H1 (cell line): ENCODE data around the gene SEMA4D. TPM values are rescaled to one million over a fixed set of nuclear protein-coding genes. Genes with fewer than 3 reads are reported as not detected.

Source experiments
- CTCF ChIA-PET: fragments of 300-600 bp; sonication (Branson Sonifier 250); formaldehyde crosslinking; loops from one replicate; lab custom pipeline; 2021; ENCODE audit not compliant: partially characterized antibody; lab: Charles Lee
- POLR2A ChIA-PET: fragments of 300-600 bp; sonication (Branson Sonifier 250); formaldehyde crosslinking; loops from one replicate; lab custom pipeline; 2021; ENCODE audit warnings: inconsistent platforms; ENCODE audit not compliant: partially characterized antibody; lab: Charles Lee
- DNase-seq, 2 experiments: peaks; one replicate each; pipeline versions ENCODE4 v3.0.0 to v3.0.0-alpha.2; 2010 to 2022; ENCODE audit warnings: low spot score in 2 of 2, low read depth in 1 of 2, mixed read lengths in 1 of 2
- FAIRE-seq: peaks from 2 replicates; lab custom pipeline; 2011; peaks lifted over from hg19 to GRCh38; lab: Jason Lieb, UNC
- H2AFZ ChIP-seq: 2 replicates; pipeline ENCODE4 v1.8.1; 2012; ENCODE audit warnings: low read length, inconsistent platforms
- H2AK5ac ChIP-seq: 2 replicates; pipeline ENCODE4 v1.6.1; 2013; ENCODE audit warnings: low read depth, low read length
- H2BK120ac ChIP-seq: replicated peaks from 2 replicates; pipeline ENCODE3; 2013; ENCODE audit warnings: low read depth, low read length, inconsistent platforms
- H2BK12ac ChIP-seq: 2 replicates; pipeline ENCODE4 v1.6.1; 2013; ENCODE audit warnings: low read depth, low read length
- H2BK15ac ChIP-seq: 2 replicates; pipeline ENCODE4 v1.6.1; 2013; ENCODE audit warnings: low read length
- H2BK20ac ChIP-seq: 2 replicates; pipeline ENCODE4 v1.6.1; 2013; ENCODE audit warnings: low read length
- H2BK5ac ChIP-seq: 2 replicates; pipeline ENCODE4 v1.6.1; 2013; ENCODE audit warnings: low read depth, low read length
- H3K14ac ChIP-seq: 2 replicates; pipeline ENCODE4 v1.6.1; 2013; ENCODE audit warnings: inconsistent platforms; ENCODE audit not compliant: insufficient read length
- H3K18ac ChIP-seq: 2 replicates; pipeline ENCODE4 v1.6.1; 2013; ENCODE audit warnings: low read length; ENCODE audit errors: extremely low read depth
- H3K23ac ChIP-seq: 2 replicates; pipeline ENCODE4 v1.6.1; 2013; ENCODE audit warnings: inconsistent platforms; ENCODE audit not compliant: insufficient read length
- H3K23me2 ChIP-seq: 2 replicates; pipeline ENCODE4 v1.6.1; 2013; ENCODE audit warnings: low read depth, low read length
- H3K27ac ChIP-seq: 2 replicates; pipeline ENCODE4 v1.6.1; 2011; ENCODE audit warnings: low read depth, low read length, inconsistent platforms
- H3K27me3 ChIP-seq, 4 experiments: replicated peaks in 1 of 4; 1 replicate in 1 of 4; 2 replicates in 3 of 4; pipeline versions ENCODE4 v1.6.1 to v1.8.1; 2011 to 2013; ENCODE audit warnings: low read length in 3 of 4, mild to moderate bottlenecking in 3 of 4, inconsistent platforms in 2 of 4, mixed read lengths in 2 of 4, moderate library complexity in 1 of 4; ENCODE audit not compliant: control insufficient read depth in 3 of 4, insufficient read depth in 3 of 4; ENCODE audit errors: extremely low read depth in 1 of 4
- H3K36me3 ChIP-seq, 4 experiments: 2 replicates each; pipeline versions ENCODE4 v1.6.1 to v1.8.1; 2011 to 2013; ENCODE audit warnings: mild to moderate bottlenecking in 4 of 4, low read length in 3 of 4, moderate library complexity in 2 of 4, control low read depth in 1 of 4, inconsistent platforms in 1 of 4; ENCODE audit not compliant: insufficient read depth in 4 of 4, control insufficient read depth in 2 of 4
- H3K4ac ChIP-seq: replicated peaks from 2 replicates; pipeline ENCODE3; 2013; ENCODE audit warnings: low read length, low read depth, mixed read lengths, inconsistent platforms; ENCODE audit not compliant: insufficient read length
- H3K4me1 ChIP-seq, 4 experiments: replicated peaks in 1 of 4; 1 replicate in 1 of 4; 2 replicates in 3 of 4; pipeline versions ENCODE4 v1.6.1 to v1.8.1; 2011 to 2013; ENCODE audit warnings: low read length in 3 of 4, inconsistent platforms in 2 of 4, mixed read lengths in 1 of 4; ENCODE audit not compliant: insufficient read depth in 4 of 4, control insufficient read depth in 3 of 4
- H3K4me2 ChIP-seq, 2 experiments: 2 replicates each; pipeline versions ENCODE4 v1.6.1 to v1.8.1; 2011 to 2013; ENCODE audit warnings: low read depth in 2 of 2, low read length in 2 of 2, control low read depth in 1 of 2, inconsistent platforms in 1 of 2, mild to moderate bottlenecking in 1 of 2; ENCODE audit not compliant: insufficient read depth in 1 of 2
- H3K4me3 ChIP-seq, 4 experiments: fragments of 200-600, 300-600 bp in 1 of 4; sonication (generic), shearing (Covaris generic), sonication (Bioruptor Twin) in 1 of 4; 2 replicates each; pipeline versions ENCODE4 v1.5.1 to v1.8.1; 2011 to 2016; ENCODE audit warnings: low read length in 4 of 4, low read depth in 3 of 4, control low read depth in 2 of 4, inconsistent platforms in 2 of 4, mild to moderate bottlenecking in 2 of 4, mixed read lengths in 1 of 4, moderate library complexity in 1 of 4; ENCODE audit not compliant: insufficient read depth in 2 of 4; ENCODE audit errors: extremely low read depth in 1 of 4
- H3K56ac ChIP-seq: replicated peaks from 2 replicates; pipeline ENCODE3; 2013; ENCODE audit warnings: low read depth, mild to moderate bottlenecking, mixed read lengths, low read length, inconsistent platforms; ENCODE audit not compliant: insufficient read length
- H3K79me1 ChIP-seq: 2 replicates; pipeline ENCODE4 v1.6.1; 2013; ENCODE audit warnings: low read depth, low read length, control low read depth
- H3K79me2 ChIP-seq, 2 experiments: 2 replicates each; pipeline versions ENCODE4 v1.6.1 to v1.8.1; 2012 to 2013; ENCODE audit warnings: low read length in 2 of 2, mild to moderate bottlenecking in 2 of 2, inconsistent platforms in 1 of 2; ENCODE audit not compliant: insufficient read depth in 2 of 2, control insufficient read depth in 1 of 2
- H3K9ac ChIP-seq, 4 experiments: replicated peaks in 1 of 4; 1 replicate in 1 of 4; 2 replicates in 3 of 4; pipeline versions ENCODE4 v1.6.1 to v1.8.1; 2011 to 2013; ENCODE audit warnings: low read depth in 3 of 4, low read length in 3 of 4, control low read depth in 2 of 4, mild to moderate bottlenecking in 2 of 4, moderate library complexity in 2 of 4, inconsistent platforms in 1 of 4; ENCODE audit errors: extremely low read depth in 1 of 4
- H3K9me3 ChIP-seq, 2 experiments: 2 replicates each; pipeline versions ENCODE4 v1.6.1 to v1.8.1; 2012 to 2013; ENCODE audit warnings: mild to moderate bottlenecking in 2 of 2, moderate library complexity in 2 of 2, control low read depth in 1 of 2, inconsistent platforms in 1 of 2, low read depth in 1 of 2, low read length in 1 of 2, mixed read lengths in 1 of 2; ENCODE audit not compliant: insufficient read depth in 2 of 2
- H4K20me1 ChIP-seq, 2 experiments: replicated peaks in 1 of 2; 2 replicates each; pipeline versions ENCODE3 to v1.8.1; 2011 to 2013; ENCODE audit warnings: inconsistent platforms in 2 of 2, low read length in 2 of 2, mild to moderate bottlenecking in 1 of 2; ENCODE audit not compliant: insufficient read depth in 2 of 2, control insufficient read depth in 1 of 2
- H4K5ac ChIP-seq: 2 replicates; pipeline ENCODE4 v1.6.1; 2013; ENCODE audit warnings: low read length, low read depth, mixed read lengths, inconsistent platforms; ENCODE audit not compliant: insufficient read length
- H4K8ac ChIP-seq: 2 replicates; pipeline ENCODE4 v1.8.0; 2013; ENCODE audit warnings: mild to moderate bottlenecking, moderate library complexity, low read length, inconsistent platforms; ENCODE audit not compliant: insufficient read depth; ENCODE audit errors: extremely low read depth
- H4K91ac ChIP-seq: replicated peaks from 2 replicates; pipeline ENCODE3; 2013; ENCODE audit warnings: low read length, mixed read lengths, inconsistent platforms; ENCODE audit not compliant: insufficient read length
- ASH2L ChIP-seq: fragments of 200-600, 300-600 bp; sonication (generic); IDR thresholded peaks from one replicate; pipeline ENCODE4 v1.7.1; 2017; ENCODE audit warnings: low read length
- CBX8 ChIP-seq: fragments of 300-800, 300-1000 bp; sonication (generic); IDR thresholded peaks from 2 replicates; pipeline ENCODE4 v1.7.1; 2016; ENCODE audit warnings: low read depth, low read length, borderline replicate concordance
- CHD1 ChIP-seq: IDR thresholded peaks from 2 replicates; pipeline ENCODE4 v1.6.1; 2012; ENCODE audit warnings: low read depth, low read length, improper control_type of control experiment
- GABPA ChIP-seq: IDR thresholded peaks from 2 replicates; pipeline ENCODE4 v1.6.1; 2011; ENCODE audit warnings: mild to moderate bottlenecking, low read length, moderate library complexity, borderline replicate concordance; ENCODE audit not compliant: insufficient read depth
- JUN ChIP-seq: IDR thresholded peaks from 2 replicates; pipeline ENCODE4 v1.6.1; 2011; ENCODE audit warnings: low read depth, mild to moderate bottlenecking, improper control_type of control experiment, low read length
- NRF1 ChIP-seq: IDR thresholded peaks from 2 replicates; pipeline ENCODE4 v1.6.1; 2011; ENCODE audit warnings: mild to moderate bottlenecking, low read depth, low read length, improper control_type of control experiment
- SIX5 ChIP-seq: IDR thresholded peaks from 2 replicates; pipeline ENCODE4 v1.6.1; 2011; ENCODE audit warnings: mild to moderate bottlenecking, low read depth, low read length
- TAF7 ChIP-seq: optimal IDR thresholded peaks from 2 replicates; pipeline ENCODE3; 2011; ENCODE audit warnings: low read depth, mild to moderate bottlenecking, inconsistent platforms, low read length, moderate library complexity, borderline replicate concordance
- WGBS, 2 experiments: shearing (Covaris generic) in 1 of 2; methylation state at CpG; one replicate each; pipeline versions ENCODE4 v1.1.6 to v1.1.7; 2013 to 2015; ENCODE audit warnings: low lambda C conversion rate in 2 of 2, mixed read lengths in 2 of 2, inconsistent platforms in 1 of 2, low coverage in 1 of 2, missing lambda C conversion rate in 1 of 2; ENCODE audit not compliant: insufficient replicate concordance in 2 of 2, insufficient coverage in 1 of 2, insufficient read length in 1 of 2; ENCODE audit errors: extremely low coverage in 1 of 2, missing lambda C conversion rate in 1 of 2; 5-methylcytosine and 5-hydroxymethylcytosine counted together
- polyA plus RNA-seq, 7 experiments: library from polyadenylated mRNA; depleted of rRNA in 3 of 7; stranded (reverse) in 5 of 7; unstranded in 2 of 7; fragments of >200 nt in 5 of 7; fragments of 200-250 nt in 2 of 7; gene quantifications; 1 replicate in 5 of 7; 2 replicates in 1 of 7; 4 replicates in 1 of 7; pipeline versions ENCODE4 v1.2.1 to v1.2.3, GENCODE V29; 2011 to 2013; ENCODE audit warnings: missing spikeins in 2 of 7, mixed read lengths in 2 of 7
- total RNA-seq: library from RNA; stranded (reverse); fragmentation: NEBNext Ultra II Directional; extraction: Animal tissue kit (Norgen Biotek cat#: 25700); gene quantifications from 2 replicates; pipeline ENCODE4 v1.2.1, GENCODE V29; 2021

Gene SEMA4D
- total and polyA plus RNA-seq, 2 of the 8 experiments (the other 6 are each of a cell fraction or from before 2014, with no cell fraction given): 21.0 to 70.4 TPM

GRCh38 chr9:89387197-89387849 is 110.6 kb downstream of the SEMA4D start:
- ChIA-PET CTCF (no interaction called here), POLR2A (interaction anchor here (1.3 to 1.6 kb wide), 2 partner anchors 8 to 14 kb away, joined by 3 to 4 read pairs; no protein-coding TSS in a partner anchor)
- Histone ChIP-seq H4K5ac (no peak overlapping the region), H3K23ac (no peak overlapping the region), H2AFZ (no peak overlapping the region), H3K4me1 (no peaks in the 10 kb centered on the region), H4K8ac (no peak overlapping the region; the same call in 1 of the 2 replicates), H3K4ac (no peak overlapping the region), H4K20me1 (peaks cover 3 to 4% of the 10 kb centered on the region in 2 experiments), H4K91ac (no peak overlapping the region), H2BK15ac (no peak overlapping the region), H3K79me2 (no peaks in the 10 kb centered on the region), H2BK120ac (no peak overlapping the region), H3K9ac (no peak overlapping the region), H3K79me1 (no peaks in the 10 kb centered on the region; the same call in none of the 2 replicates), H3K18ac (no peak overlapping the region), H3K14ac (no peak overlapping the region), H2BK5ac (peak overlapping the region; percentile 24; the same call in 1 of the 2 replicates), H3K27me3 (no peaks in the 10 kb centered on the region), H3K36me3 (peaks cover 32 to 56% (median 50%) of the 10 kb centered on the region in 4 experiments), H3K56ac (no peak overlapping the region), H2BK12ac (no peak overlapping the region), H3K23me2 (no peaks in the 10 kb centered on the region)
- DNase-seq: no peak
- WGBS, 2 experiments: 94% methylated on average over 20 of the region's 20 CpGs; no CpG with 5 or more reads in 1 of the 2 experiments
- TF ChIP-seq SIX5: no peak
- no peak for TF ChIP-seq GABPA
- TF ChIP-seq TAF7: no peak
- TF ChIP-seq ASH2L: no peak
- no peak for TF ChIP-seq NRF1
- no peak for TF ChIP-seq CHD1
- TF ChIP-seq CBX8: no peak
- no peak for TF ChIP-seq JUN
- TF ChIP-seq, all 59 proteins: peak for 0
- H3K4me2 ChIP-seq: no peak overlapping the region
- no peak for FAIRE-seq
- H2AK5ac ChIP-seq: no peak overlapping the region
- H3K9me3 ChIP-seq: no peaks in the 10 kb centered on the region
- no peak overlapping the region for H3K4me3 ChIP-seq
- no peak overlapping the region for H2BK20ac ChIP-seq
- H3K27ac ChIP-seq: no peak overlapping the region
